GM23338 (cell line): Measurements from ENCODE around the gene CRELD1. TPM values are rescaled to one million over a fixed set of nuclear protein-coding genes. Genes with fewer than 3 reads are reported as not detected.

ENCODE experiments used
- ATAC-seq: fragments of 200-7000 bp; cut with Tn5 transposase; 3 replicates; pipeline ENCODE4 v1.9.1; 2020
- DNase-seq: peaks from one replicate; pipeline ENCODE4 v3.0.0-alpha.2; 2015; ENCODE audit warnings: low spot score
- H2AFZ ChIP-seq: fragments of 200-600 bp; sonication (generic); 2 replicates; pipeline ENCODE4 v1.8.0; 2016; ENCODE audit warnings: antibody characterized with exemption, mild to moderate bottlenecking, moderate library complexity
- H3F3A ChIP-seq: fragments of 200-600 bp; sonication (generic); replicated peaks from 2 replicates; pipeline ENCODE4 v1.8.0; 2017; ENCODE audit warnings: antibody characterized with exemption, mixed run types, low read depth
- H3K27ac ChIP-seq: fragments of 200-600 bp; sonication (generic); 2 replicates; pipeline ENCODE4 v1.6.1; 2016; ENCODE audit warnings: low read depth
- H3K27me3 ChIP-seq: fragments of 200-600 bp; sonication (generic); 2 replicates; pipeline ENCODE4 v1.8.0; 2016; ENCODE audit warnings: mild to moderate bottlenecking, mixed run types, moderate library complexity; ENCODE audit not compliant: insufficient read depth
- H3K36me3 ChIP-seq: fragments of 200-600 bp; sonication (generic); 2 replicates; pipeline ENCODE4 v1.8.0; 2016; ENCODE audit warnings: mild to moderate bottlenecking; ENCODE audit not compliant: insufficient read depth
- H3K4me1 ChIP-seq: fragments of 200-600 bp; sonication (generic); 2 replicates; pipeline ENCODE4 v1.8.0; 2016; ENCODE audit warnings: mild to moderate bottlenecking, moderate library complexity; ENCODE audit not compliant: insufficient read depth
- H3K4me2 ChIP-seq: fragments of 200-600 bp; sonication (generic); 2 replicates; pipeline ENCODE4 v1.7.1; 2017; ENCODE audit warnings: mixed run types
- H3K4me3 ChIP-seq: fragments of 200-600 bp; sonication (generic); 2 replicates; pipeline ENCODE4 v1.6.1; 2016; ENCODE audit warnings: mixed run types
- H3K79me2 ChIP-seq: fragments of 200-600 bp; sonication (generic); replicated peaks from 2 replicates; pipeline ENCODE4 v1.8.0; 2017; ENCODE audit warnings: mild to moderate bottlenecking; ENCODE audit not compliant: insufficient read depth
- H3K9me2 ChIP-seq: fragments of 200-600 bp; sonication (generic); 2 replicates; pipeline ENCODE4 v1.8.0; 2017; ENCODE audit not compliant: insufficient read depth
- H4K20me1 ChIP-seq: fragments of 200-600 bp; sonication (generic); replicated peaks from 2 replicates; pipeline ENCODE4 v1.8.0; 2017; ENCODE audit warnings: mild to moderate bottlenecking; ENCODE audit not compliant: insufficient read depth
- H3K27ac Mint-ChIP-seq: 2 replicates; pipeline ENCODE4 v1.8.0; 2020; ENCODE audit warnings: inconsistent platforms, mild to moderate bottlenecking, moderate library complexity, mixed read lengths
- H3K27me3 Mint-ChIP-seq: 3 replicates; pipeline ENCODE4 v1.8.0; 2022; ENCODE audit warnings: low read depth, mild to moderate bottlenecking, moderate library complexity, mixed read lengths, inconsistent platforms; ENCODE audit not compliant: insufficient read depth, poor library complexity
- H3K36me3 Mint-ChIP-seq: 3 replicates; pipeline ENCODE4 v1.8.0; 2021; ENCODE audit warnings: low read depth, mild to moderate bottlenecking, inconsistent platforms, moderate library complexity, mixed read lengths
- H3K4me1 Mint-ChIP-seq: 3 replicates; pipeline ENCODE4 v1.8.0; 2020; ENCODE audit warnings: mild to moderate bottlenecking, inconsistent platforms, mixed read lengths
- H3K4me3 Mint-ChIP-seq: 3 replicates; pipeline ENCODE4 v1.8.0; 2021; ENCODE audit warnings: moderate library complexity, mild to moderate bottlenecking, inconsistent platforms, mixed read lengths
- H3K9me3 Mint-ChIP-seq: 3 replicates; pipeline ENCODE4 v1.8.0; 2020; ENCODE audit warnings: moderate library complexity, mild to moderate bottlenecking, inconsistent platforms, mixed read lengths
- CTCF ChIP-seq, 2 experiments: fragments of 200-600 bp in 1 of 2; sonication (generic) in 1 of 2; conservative IDR thresholded peaks; 2 replicates each; pipeline versions ENCODE4 v1.5.1 to v1.6.1; 2016 to 2017; ENCODE audit warnings: antibody characterized with exemption in 2 of 2, low read depth in 2 of 2, mild to moderate bottlenecking in 2 of 2, moderate library complexity in 1 of 2
- ETS1 ChIP-seq: IDR thresholded peaks from 2 replicates; pipeline ENCODE4 v1.6.1; 2016; ENCODE audit warnings: antibody characterized with exemption
- NANOG ChIP-seq: IDR thresholded peaks from 2 replicates; pipeline ENCODE4 v1.6.1; 2016; ENCODE audit warnings: antibody characterized with exemption, borderline replicate concordance
- POLR2AphosphoS5 ChIP-seq: IDR thresholded peaks from 2 replicates; pipeline ENCODE4 v1.6.1; 2016; ENCODE audit warnings: antibody characterized with exemption, low read depth
- REST ChIP-seq: IDR thresholded peaks from one replicate; pipeline ENCODE4 v1.6.1; 2018; ENCODE audit warnings: antibody characterized with exemption; ENCODE audit not compliant: unreplicated experiment
- ZNF331 ChIP-seq: fragments of 250-450 bp; sonication (Bioruptor Pico); IDR thresholded peaks from 2 replicates; pipeline ENCODE4 v1.5.0; 2020; ENCODE audit warnings: low read depth, mild to moderate bottlenecking, moderate library complexity
- ZNF462 ChIP-seq: fragments of 250-450 bp; sonication (Bioruptor Pico); IDR thresholded peaks from 2 replicates; pipeline ENCODE4 v1.5.0; 2020; ENCODE audit warnings: mild to moderate bottlenecking, moderate library complexity
- polyA plus RNA-seq: library from polyadenylated mRNA; unstranded; fragments of >200 nt; fragmentation: Nextera tagmentation; extraction: Ambion mirVana; gene quantifications from 2 replicates; pipeline ENCODE4 v1.2.1, GENCODE V29; 2016
- total RNA-seq: library from RNA; depleted of rRNA; stranded (reverse); fragments of >200 nt; shearing (Covaris generic); gene quantifications from 2 replicates; pipeline ENCODE4 v1.2.3, GENCODE V29; 2014

Gene CRELD1
- total and polyA plus RNA-seq, 2 experiments from 2014 or later: 11.5 to 13.1 TPM

GRCh38 chr3:9915254-9916141 lies 18.1 kb upstream of the CRELD1 start:
- Histone ChIP-seq H2AFZ (peak overlapping the region; percentile 86), H3K9me2 (0 out of 2 replicates have a peak, but pooled peaks cover 4% of the 10 kb centered on the region), H3K4me2 (peak overlapping the region; percentile 91), H4K20me1 (no peaks in the 10 kb centered on the region), H3K4me1 (peaks cover 17% of the 10 kb centered on the region), H3F3A (0 out of 2 replicates have a peak, but pooled peaks cover 5% of the 10 kb centered on the region), H3K27me3 (peaks cover 12% of the 10 kb centered on the region; the same call in 1 of the 2 replicates), H3K79me2 (no peaks in the 10 kb centered on the region), H3K4me3 (peak overlapping the region; percentile 72), H3K27ac (no peak overlapping the region), H3K36me3 (no peaks in the 10 kb centered on the region)
- Mint-ChIP-seq H3K4me1 (peaks cover 16% of the 10 kb centered on the region), H3K27me3 (peaks cover 7% of the 10 kb centered on the region), H3K9me3 (peaks cover 16% of the 10 kb centered on the region), H3K4me3 (peak overlapping the region; percentile 77), H3K36me3 (peaks cover 17% of the 10 kb centered on the region), H3K27ac (no peak overlapping the region)
- peak; percentile 32 for ATAC-seq
- TF ChIP-seq NANOG: no peak
- no peak for TF ChIP-seq REST
- TF ChIP-seq POLR2AphosphoS5: peak; percentile 57; the same call in 1 of the 2 replicates
- TF ChIP-seq CTCF (conservative IDR thresholded peaks at IDR 0.05; ENCODE audit: low read depth in 2 of 2): peak in 1 of 2 experiments; percentile 25; a peak in 1 of 4 replicates
- TF ChIP-seq ETS1: peak; percentile 55; the same call in 1 of the 2 replicates
- TF ChIP-seq ZNF462 (CRISPR knock-in tag): no peak
- TF ChIP-seq ZNF331: no peak
- peak; percentile 81 for DNase-seq
